ENCODE data around the gene STIP1.

Gene STIP1

DNA sequence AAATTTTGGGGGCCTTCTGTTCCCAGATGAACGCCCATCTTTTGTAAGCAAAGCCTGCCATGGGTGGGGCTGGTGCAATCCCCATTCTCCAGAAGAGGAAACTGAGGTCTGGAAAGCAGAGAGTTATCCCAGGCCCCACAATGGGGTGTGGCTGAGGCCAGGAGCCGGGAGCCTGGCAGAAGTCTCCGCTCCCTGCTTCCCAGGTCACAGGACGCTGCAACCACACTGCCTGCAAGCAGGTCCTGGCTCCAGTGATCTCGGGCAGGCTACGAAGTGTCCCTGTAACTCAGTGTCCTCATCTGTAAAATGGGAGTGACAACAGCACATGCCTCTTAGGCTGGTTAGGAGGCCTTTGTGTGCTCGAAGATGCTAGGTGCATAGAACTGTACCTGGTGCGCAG, 67.1 kb downstream of the STIP1 start:
- no peak for DNase-seq

DNA sequence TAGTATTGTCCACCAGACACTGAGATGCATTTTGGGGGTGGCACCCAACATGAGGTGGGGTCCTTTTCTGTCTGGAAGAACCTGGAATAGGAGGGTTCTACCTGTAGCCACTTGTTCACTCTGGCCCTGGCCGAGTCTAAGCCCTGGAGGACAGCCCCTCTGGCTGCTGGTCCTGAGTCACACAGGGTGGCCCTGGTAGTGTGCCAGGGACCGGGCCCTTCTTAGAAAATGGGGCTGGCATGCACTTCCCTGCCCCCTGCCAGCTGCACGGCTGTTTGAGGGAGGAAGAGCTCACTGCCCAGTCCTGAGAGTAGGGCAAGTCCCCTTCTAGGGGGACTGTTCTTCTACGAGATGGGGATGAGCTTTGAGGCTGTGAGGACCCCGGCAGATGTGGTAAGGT, 67.5 kb downstream of the STIP1 start:
- DNase-seq, result no peak

Data from GOT3 (cell line).